Heart left ventricle (tissue), 13 donors: ENCODE results near the gene CDH8.

ENCODE experiments used
- POLR2A ChIP-seq, 2 donors: fragments of 450-650 bp; IDR thresholded peaks; one replicate each; pipeline ENCODE4 v1.6.1; 2017; ENCODE audit warnings: antibody characterized with exemption in 2 of 2, mild to moderate bottlenecking in 2 of 2, moderate library complexity in 2 of 2
- TF ChIP-seq, protein P1 (sequence below), 12 donors: fragments of 200-600 bp; sonication (generic) in 4 of 12; IDR thresholded peaks; one replicate each; pipeline versions ENCODE4 v1.5.0 to v1.8.0; 2018 to 2022; ENCODE audit warnings: antibody characterized with exemption in 12 of 12, mild to moderate bottlenecking in 5 of 12
- donor health status: ischemic (EF 13 %, LVEDD 7.1; RV severe dilation, severe dysfunction).
- donor health status: DM: no; HTN: yes; CAD: no.
- donor health status: DM: no; HTN: no; CAD: no.
- donor health status: ischemic (EF 25% LVEDD 6.9; RV normal size, moderate dysfunction).
- donor health status: ischemic (EF 25% LVEDD 5.7; RV mildly dilated, moderate dysfunction).
- donor health status: ischemic (EF 35%, LVEDD 5.7; RV mildly dilated, moderate dysfunction).
- donor health status: nonischemic (EF 11% LVEDD 7.7; RV severe dilation, severe dysfunction).
- donor health status: DM: yes; HTN: yes; CAD: no.
- donor health status: PGD.
- donor health status: ischemic (EF 29% LVEDD 5.4; RV normal size, mild dysfunction).
- donor health status: nonischemic (EF 23%, LVEDD 6.1; RV moderate dilation, normal function).

DNA sequence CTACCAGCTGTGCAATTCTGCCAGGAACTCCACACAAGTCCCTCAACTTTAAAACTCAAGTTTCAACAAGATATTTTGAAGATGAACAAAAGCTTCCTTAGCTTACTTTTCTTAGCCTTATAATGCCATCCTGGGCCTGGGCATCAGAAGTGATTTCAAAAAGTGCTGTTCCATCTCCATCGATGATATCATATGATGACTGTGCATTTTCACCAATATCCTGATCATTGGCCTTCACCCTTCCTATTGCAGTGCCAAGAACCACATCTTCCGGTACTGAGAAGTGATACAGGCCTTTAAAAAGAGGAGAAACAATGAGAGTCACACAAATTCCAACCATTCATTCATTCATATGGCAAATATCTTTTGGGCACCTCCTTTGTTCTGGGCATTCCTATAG, 215.4 kb downstream of the CDH8 start:
- TF ChIP-seq, protein P1, sequence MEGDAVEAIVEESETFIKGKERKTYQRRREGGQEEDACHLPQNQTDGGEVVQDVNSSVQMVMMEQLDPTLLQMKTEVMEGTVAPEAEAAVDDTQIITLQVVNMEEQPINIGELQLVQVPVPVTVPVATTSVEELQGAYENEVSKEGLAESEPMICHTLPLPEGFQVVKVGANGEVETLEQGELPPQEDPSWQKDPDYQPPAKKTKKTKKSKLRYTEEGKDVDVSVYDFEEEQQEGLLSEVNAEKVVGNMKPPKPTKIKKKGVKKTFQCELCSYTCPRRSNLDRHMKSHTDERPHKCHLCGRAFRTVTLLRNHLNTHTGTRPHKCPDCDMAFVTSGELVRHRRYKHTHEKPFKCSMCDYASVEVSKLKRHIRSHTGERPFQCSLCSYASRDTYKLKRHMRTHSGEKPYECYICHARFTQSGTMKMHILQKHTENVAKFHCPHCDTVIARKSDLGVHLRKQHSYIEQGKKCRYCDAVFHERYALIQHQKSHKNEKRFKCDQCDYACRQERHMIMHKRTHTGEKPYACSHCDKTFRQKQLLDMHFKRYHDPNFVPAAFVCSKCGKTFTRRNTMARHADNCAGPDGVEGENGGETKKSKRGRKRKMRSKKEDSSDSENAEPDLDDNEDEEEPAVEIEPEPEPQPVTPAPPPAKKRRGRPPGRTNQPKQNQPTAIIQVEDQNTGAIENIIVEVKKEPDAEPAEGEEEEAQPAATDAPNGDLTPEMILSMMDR (IDR thresholded peaks at IDR 0.05) = no peak
- no peak for TF ChIP-seq POLR2A (IDR thresholded peaks at IDR 0.05)
